KBM-7 (cell line): ENCODE results near the gene TMEM200A.

Source experiments
- DNase-seq: peaks from one replicate; pipeline ENCODE4 v3.0.0-alpha.2; 2015
- in situ Hi-C: fragments of 300-500 bp; cut with MboI; formaldehyde crosslinking; loops from 2 replicates; pipeline ENCODE4 v1.14.3; 2020; ENCODE audit warnings: low sequenced_read_pairs, low pct_unique_long_range_greater_than_20kb, mixed read lengths

The TMEM200A gene

GRCh38 chr6:130412556-130413290 is 46.9 kb downstream of the TMEM200A start:
- DNase-seq: no peak
- in situ Hi-C loops: no loop called here

DNA sequence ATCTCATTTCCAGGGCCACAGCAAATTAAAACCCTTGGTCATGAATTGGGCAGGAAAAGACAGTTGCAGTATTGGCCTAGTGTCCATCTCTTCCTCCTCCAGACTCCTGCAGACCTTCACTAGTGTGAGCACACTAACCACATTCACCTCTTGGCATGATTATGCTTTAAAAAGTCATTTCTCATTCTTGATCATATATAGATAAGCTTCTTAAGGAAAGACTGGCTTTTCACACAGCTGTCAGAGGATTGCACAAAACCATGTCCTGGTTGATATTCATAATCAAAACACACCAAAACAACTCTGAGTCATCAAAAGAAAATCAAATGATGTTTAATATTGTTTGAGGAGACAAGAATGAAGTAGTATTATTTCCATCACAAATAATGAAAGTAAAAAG is 52.1 kb downstream of the TMEM200A start:
- peak; percentile 17 for DNase-seq
- in situ Hi-C loops: no loop called here

GRCh38 chr6:130420911-130421310 is 55.1 kb downstream of the TMEM200A start:
- no peak for DNase-seq
- in situ Hi-C loops: no loop called here

- no peak for DNase-seq
- in situ Hi-C loops: no loop called here
These were observed 55.8 kb downstream of the TMEM200A start for GRCh38 chr6:130421585-130421984.

DNA sequence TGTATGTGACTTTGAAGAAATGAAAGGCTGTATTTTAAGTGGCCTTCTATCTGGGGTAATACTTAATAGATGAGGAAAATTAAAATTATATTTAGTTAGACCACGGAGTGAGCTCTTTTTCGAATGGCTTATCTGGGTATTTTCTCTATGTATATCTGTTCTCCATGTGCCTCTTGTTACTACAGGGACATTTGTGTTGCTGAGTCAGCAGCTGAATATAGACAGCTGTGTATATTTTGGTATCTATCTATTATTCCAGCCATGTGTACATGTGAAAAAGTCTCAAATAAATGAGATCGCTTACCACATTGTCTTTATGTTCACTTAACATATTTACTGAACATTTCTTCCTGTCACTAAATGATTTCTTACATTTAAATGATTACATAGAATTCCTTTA is 57.2 kb downstream of the TMEM200A start:
- in situ Hi-C loops: no loop called here
- no peak for DNase-seq

GRCh38 chr6:130424710-130425109 is 58.9 kb downstream of the TMEM200A start:
- DNase-seq: no peak
- in situ Hi-C loops: no loop called here

- no peak for DNase-seq
- in situ Hi-C loops: no loop called here
These were observed 59.7 kb downstream of the TMEM200A start for GRCh38 chr6:130425537-130425936.

DNA sequence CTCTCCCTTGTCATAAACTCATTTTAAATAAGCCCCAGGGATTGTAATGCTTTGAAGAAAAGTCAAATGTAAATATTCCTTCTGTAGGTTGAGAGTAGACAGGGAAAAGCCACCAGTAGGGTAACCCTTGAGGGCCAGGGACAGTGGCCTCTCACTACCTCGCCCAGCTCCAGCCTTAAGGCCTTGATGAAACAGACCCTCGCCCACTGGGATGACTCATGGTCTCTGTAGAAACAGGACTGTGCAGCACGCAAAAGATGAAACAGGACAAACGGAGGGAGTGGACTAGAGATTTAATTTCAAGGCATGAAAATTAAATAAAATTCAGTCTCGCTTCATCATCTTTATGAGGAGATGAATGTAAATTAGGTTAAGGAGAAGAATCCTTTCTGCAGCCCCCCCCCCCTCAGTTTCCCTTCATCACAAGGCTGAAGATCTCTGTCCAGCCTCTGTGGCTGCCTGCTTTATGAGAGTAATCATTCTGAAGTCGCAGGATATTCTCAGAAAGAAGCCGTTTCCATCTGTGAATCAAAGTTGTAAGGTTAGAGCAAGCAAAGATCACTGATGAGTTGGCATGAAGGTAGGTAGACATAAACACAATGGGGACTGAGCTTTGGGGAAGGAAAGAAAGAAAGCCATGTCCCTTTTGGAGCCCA is 60.4 kb downstream of the TMEM200A start:
- no peak for DNase-seq

DNA sequence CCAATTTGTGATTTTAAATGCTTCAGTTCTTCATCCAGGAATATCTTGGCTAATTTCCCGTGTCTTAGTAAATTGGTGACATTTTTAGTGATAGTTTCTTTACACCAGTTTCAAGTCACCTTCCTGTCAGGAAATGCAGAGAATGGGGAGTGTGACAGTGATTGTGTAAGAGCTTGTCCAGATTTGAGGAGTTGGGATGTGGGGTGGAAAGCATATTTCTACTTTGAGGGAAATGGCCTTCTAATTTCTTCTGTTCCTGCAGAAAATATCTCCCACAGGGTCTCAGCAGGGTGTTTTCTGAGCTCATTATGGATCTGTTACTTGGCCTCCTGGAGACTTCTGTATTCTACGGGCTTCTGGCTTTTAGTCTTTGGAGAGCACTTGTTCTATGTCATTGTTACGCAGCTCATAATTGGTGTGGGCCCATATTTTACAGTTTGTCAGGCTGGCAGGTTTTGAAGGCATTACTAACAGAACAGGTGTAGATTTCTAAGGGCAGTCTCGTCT is 65.6 kb downstream of the TMEM200A start:
- in situ Hi-C loops: no loop called here
- DNase-seq: no peak

More for the DNA sequence above, 60.4 kb downstream of the TMEM200A start:
- in situ Hi-C loops: no loop called here

GRCh38 chr6:130432838-130433237 is 67.0 kb downstream of the TMEM200A start:
- peak; percentile 63 for DNase-seq
- in situ Hi-C loops: no loop called here

GRCh38 chr6:130434174-130434873 is 68.5 kb downstream of the TMEM200A start:
- DNase-seq: no peak
- in situ Hi-C loops: no loop called here

DNA sequence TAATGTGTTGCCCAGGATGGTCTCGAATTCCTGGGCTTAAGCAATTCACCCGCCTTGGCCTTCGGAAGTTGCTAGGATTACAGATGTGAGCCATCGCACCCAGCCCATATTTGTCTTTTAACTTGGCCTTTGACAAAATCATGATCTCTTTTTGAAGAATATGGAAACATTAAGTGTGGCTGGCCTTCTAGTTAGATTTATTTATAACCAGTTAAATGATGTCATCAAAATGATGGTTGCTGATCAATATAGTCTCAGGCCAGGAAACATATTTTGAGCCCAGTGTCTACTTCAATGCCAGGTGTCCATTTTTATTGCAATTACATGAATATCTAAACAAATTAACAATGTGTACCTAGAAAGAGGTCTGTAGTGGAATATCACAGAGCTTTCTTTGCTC is 69.4 kb downstream of the TMEM200A start:
- DNase-seq: no peak
- in situ Hi-C loops: no loop called here

GRCh38 chr6:130437961-130438360 is 72.1 kb downstream of the TMEM200A start:
- in situ Hi-C loops: no loop called here
- no peak for DNase-seq

GRCh38 chr6:130447374-130447773 is 81.6 kb downstream of the TMEM200A start:
- in situ Hi-C loops: no loop called here
- no peak for DNase-seq

- in situ Hi-C loops: no loop called here
- DNase-seq: no peak
These were observed 86.5 kb downstream of the TMEM200A start for GRCh38 chr6:130452336-130452735.

- DNase-seq: no peak
- in situ Hi-C loops: no loop called here
These were observed 87.4 kb downstream of the TMEM200A start for GRCh38 chr6:130453230-130453629.

DNA sequence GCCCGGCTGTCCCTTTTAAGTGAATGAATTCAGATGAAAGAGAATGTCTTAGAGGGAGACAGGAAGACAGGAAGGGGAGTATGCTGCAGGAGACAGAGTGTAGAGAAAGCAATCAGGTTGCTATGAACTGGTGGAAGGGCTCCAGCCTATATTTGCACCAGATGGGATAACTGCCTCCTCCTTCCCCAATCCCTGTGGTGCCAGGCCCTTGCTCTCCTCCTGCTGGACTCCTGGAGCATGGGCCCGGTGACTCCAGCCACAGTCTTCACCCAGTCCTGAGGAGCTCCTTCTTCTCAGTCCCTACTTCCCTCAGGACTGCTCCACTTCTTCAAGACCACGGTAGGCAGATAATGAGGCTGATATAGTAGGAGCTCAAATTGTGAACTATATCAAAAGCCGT is 91.8 kb downstream of the TMEM200A start:
- in situ Hi-C loops: no loop called here

GRCh38 chr6:130459316-130459715 is 93.5 kb downstream of the TMEM200A start:
- in situ Hi-C loops: no loop called here
- DNase-seq: no peak

More for the DNA sequence above, 91.8 kb downstream of the TMEM200A start:
- DNase-seq: no peak

- no peak for DNase-seq
These were observed 95.1 kb downstream of the TMEM200A start for GRCh38 chr6:130460934-130461333.

More at GRCh38 chr6:130460934-130461333, 95.1 kb downstream of the TMEM200A start:
- in situ Hi-C loops: no loop called here
